ENCODE measurements around the gene C8A. TPM values are rescaled to one million over a fixed set of nuclear protein-coding genes. Genes with fewer than 3 reads are reported as not detected.

The C8A gene
- total RNA-seq, 4 donors from 2014 or later, result not detected

- TF ChIP-seq POLR2A (IDR thresholded peaks at IDR 0.05; ENCODE audit: low read depth) (no peak), EP300 (IDR thresholded peaks at IDR 0.05) (no peak), POLR2AphosphoS5 (IDR thresholded peaks at IDR 0.05) (no peak), CTCF (IDR thresholded peaks at IDR 0.05) (no peak)
- Histone ChIP-seq H3K4me3 (no peak overlapping the region), H3K27ac (replicated peaks in 1 of 4) (no peak overlapping the region), H3K9me3 (no peaks in the 10 kb centered on the region), H3K27me3 (no peaks in the 10 kb centered on the region), H3K4me1 (peaks cover 0 to 12% (median 0%) of the 10 kb centered on the region in 4 donors), H3K36me3 (no peaks in the 10 kb centered on the region)
- DNase-seq (ENCODE audit: extremely low spot score), result no peak
- WGBS, result 69% methylated on average over 2 of the region's 2 CpGs
- intact Hi-C loops (cut with DNase I), result no loop called here
Measured at GRCh38 chr1:56898005-56898373, 43.4 kb downstream of the C8A start.

- no peaks in the 10 kb centered on the region for H3K27me3 ChIP-seq
- no peak overlapping the region for H3K4me3 ChIP-seq
- no peaks in the 10 kb centered on the region for H3K36me3 ChIP-seq
- TF ChIP-seq EP300 (IDR thresholded peaks at IDR 0.05) (no peak), CTCF (IDR thresholded peaks at IDR 0.05) (no peak), POLR2A (IDR thresholded peaks at IDR 0.05; ENCODE audit: low read depth) (no peak), POLR2AphosphoS5 (IDR thresholded peaks at IDR 0.05) (no peak)
- no peaks in the 10 kb centered on the region for H3K9me3 ChIP-seq
- H3K4me1 ChIP-seq, result peaks cover 0 to 12% (median 0%) of the 10 kb centered on the region in 4 donors
- DNase-seq (ENCODE audit: extremely low spot score), result no peak
- intact Hi-C loops (cut with DNase I), result no loop called here
- H3K27ac ChIP-seq (replicated peaks in 1 of 4), result no peak overlapping the region
- 75% methylated on average over 2 of the region's 2 CpGs for WGBS
Measured at GRCh38 chr1:56898879-56899278, 44.3 kb downstream of the C8A start.

- Histone ChIP-seq H3K27ac (replicated peaks in 1 of 4) (no peak overlapping the region), H3K4me3 (no peak overlapping the region), H3K4me1 (peaks cover 0 to 12% (median 0%) of the 10 kb centered on the region in 4 donors), H3K27me3 (no peaks in the 10 kb centered on the region), H3K36me3 (no peaks in the 10 kb centered on the region), H3K9me3 (no peaks in the 10 kb centered on the region)
- no peak for DNase-seq (ENCODE audit: extremely low spot score)
- TF ChIP-seq EP300 (IDR thresholded peaks at IDR 0.05) (no peak), CTCF (IDR thresholded peaks at IDR 0.05) (no peak), POLR2A (IDR thresholded peaks at IDR 0.05; ENCODE audit: low read depth) (no peak), POLR2AphosphoS5 (IDR thresholded peaks at IDR 0.05) (no peak)
- intact Hi-C loops (cut with DNase I), result no loop called here
- 60% methylated on average over 3 of the region's 3 CpGs for WGBS
Measured at GRCh38 chr1:56901716-56902115, 47.1 kb downstream of the C8A start.

GRCh38 chr1:56903778-56904177 is 49.2 kb downstream of the C8A start:
- no peaks in the 10 kb centered on the region for H3K27me3 ChIP-seq

More at GRCh38 chr1:56903778-56904177, 49.2 kb downstream of the C8A start:
- intact Hi-C loops (cut with DNase I), result no loop called here
- no peak for TF ChIP-seq CTCF (IDR thresholded peaks at IDR 0.05)
- TF ChIP-seq POLR2AphosphoS5 (IDR thresholded peaks at IDR 0.05), result no peak
- TF ChIP-seq POLR2A (IDR thresholded peaks at IDR 0.05; ENCODE audit: low read depth), result no peak
- TF ChIP-seq EP300 (IDR thresholded peaks at IDR 0.05), result no peak
- no peaks in the 10 kb centered on the region for H3K4me1 ChIP-seq
- H3K9me3 ChIP-seq, result no peaks in the 10 kb centered on the region
- 88% methylated on average over 1 of the region's 1 CpG for WGBS
- no peak for DNase-seq (ENCODE audit: extremely low spot score)
- no peaks in the 10 kb centered on the region for H3K36me3 ChIP-seq
- H3K27ac ChIP-seq (replicated peaks in 1 of 4), result no peak overlapping the region
- H3K4me3 ChIP-seq, result no peak overlapping the region

Measured in esophagus muscularis mucosa (tissue), 4 donors.